AG10803 (cell line): ENCODE data around the gene HNRNPM.

ENCODE experiments used
- DNase-seq: peaks from one replicate; pipeline ENCODE4 v3.0.0; 2010; ENCODE audit warnings: low read depth
- H3K4me3 ChIP-seq: 2 replicates; pipeline ENCODE4 v1.5.1; 2011; ENCODE audit warnings: mild to moderate bottlenecking, low read length, control low read depth
- TF ChIP-seq, protein P1 (sequence below): conservative IDR thresholded peaks from 2 replicates; pipeline ENCODE4 v1.5.1; 2011; ENCODE audit warnings: mild to moderate bottlenecking, low read length, control low read depth, inconsistent platforms

Gene HNRNPM

DNA sequence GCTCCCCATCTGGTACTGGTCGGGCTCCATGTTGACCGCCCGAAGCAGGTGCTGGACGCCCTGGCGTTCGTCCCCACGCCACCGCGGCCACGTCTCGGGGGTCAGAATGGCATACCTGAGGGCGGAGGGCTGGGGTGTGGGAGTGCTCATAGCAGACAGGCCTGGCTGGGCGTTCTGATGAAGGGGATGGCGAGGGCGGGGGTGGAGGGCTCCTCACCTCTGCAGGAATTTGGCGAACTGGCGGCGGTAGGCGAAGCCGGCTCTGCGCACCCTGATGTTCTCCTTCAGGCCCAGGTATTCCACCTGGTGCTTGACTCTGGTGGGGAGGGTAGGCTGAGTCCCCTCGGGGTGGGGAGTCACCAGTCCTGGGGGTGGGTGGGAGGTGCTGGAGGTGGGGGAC lies 91.5 kb downstream of the HNRNPM start:
- no peak overlapping the region for H3K4me3 ChIP-seq
- TF ChIP-seq, protein P1, sequence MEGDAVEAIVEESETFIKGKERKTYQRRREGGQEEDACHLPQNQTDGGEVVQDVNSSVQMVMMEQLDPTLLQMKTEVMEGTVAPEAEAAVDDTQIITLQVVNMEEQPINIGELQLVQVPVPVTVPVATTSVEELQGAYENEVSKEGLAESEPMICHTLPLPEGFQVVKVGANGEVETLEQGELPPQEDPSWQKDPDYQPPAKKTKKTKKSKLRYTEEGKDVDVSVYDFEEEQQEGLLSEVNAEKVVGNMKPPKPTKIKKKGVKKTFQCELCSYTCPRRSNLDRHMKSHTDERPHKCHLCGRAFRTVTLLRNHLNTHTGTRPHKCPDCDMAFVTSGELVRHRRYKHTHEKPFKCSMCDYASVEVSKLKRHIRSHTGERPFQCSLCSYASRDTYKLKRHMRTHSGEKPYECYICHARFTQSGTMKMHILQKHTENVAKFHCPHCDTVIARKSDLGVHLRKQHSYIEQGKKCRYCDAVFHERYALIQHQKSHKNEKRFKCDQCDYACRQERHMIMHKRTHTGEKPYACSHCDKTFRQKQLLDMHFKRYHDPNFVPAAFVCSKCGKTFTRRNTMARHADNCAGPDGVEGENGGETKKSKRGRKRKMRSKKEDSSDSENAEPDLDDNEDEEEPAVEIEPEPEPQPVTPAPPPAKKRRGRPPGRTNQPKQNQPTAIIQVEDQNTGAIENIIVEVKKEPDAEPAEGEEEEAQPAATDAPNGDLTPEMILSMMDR = no peak
- no peak for DNase-seq

DNA sequence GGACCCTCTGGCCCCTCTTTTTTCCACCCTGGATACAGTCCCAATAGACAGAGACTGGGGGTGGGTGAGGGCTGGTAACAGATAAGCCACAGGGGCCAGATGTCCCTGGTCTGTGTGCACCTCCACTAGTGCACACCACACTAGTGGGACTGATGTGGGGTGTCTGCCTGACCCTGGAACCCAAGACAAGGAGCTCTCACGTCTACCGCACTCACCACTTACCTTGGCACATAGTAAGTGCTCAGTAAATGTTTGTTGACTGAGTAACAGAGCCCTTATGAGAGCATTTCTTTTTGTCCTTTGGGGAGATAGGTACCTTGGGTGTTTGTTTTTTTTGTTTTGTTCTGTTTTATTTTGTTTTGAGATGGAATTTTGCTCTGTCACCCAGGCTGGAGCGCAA lies 92.3 kb downstream of the HNRNPM start:
- TF ChIP-seq, protein P1 = no peak
- no peak for DNase-seq
- no peak overlapping the region for H3K4me3 ChIP-seq
